ENCODE measurements around the gene WWOX.
"Not testable (repeated sequence)": the region's sequence is repeated elsewhere in the genome, so short reads cannot be mapped to it uniquely, and the experiment has no call there.

Gene WWOX

DNA sequence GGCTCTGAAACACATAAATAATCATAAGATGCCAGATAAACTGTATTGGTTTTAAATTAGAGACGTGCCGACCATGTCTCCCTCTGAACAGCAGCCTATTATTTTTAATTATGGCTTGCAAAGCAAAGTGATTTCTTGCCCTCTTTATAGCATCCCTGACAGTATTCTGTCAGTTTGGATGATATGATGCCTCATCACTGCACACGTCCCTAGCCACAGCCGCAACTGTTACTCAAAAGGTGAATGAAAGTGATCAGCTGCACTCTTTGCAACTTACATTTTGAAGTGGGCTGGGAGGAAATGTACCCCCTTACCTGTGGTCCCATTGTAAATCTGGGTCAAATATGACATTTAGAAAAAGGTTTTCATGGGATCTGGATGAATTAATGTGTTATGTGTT lies 1111.2 kb downstream of the WWOX start:
- no peak for DNase-seq

- DNase-seq, result peak; percentile 59
These were observed 1112.1 kb downstream of the WWOX start for GRCh38 chr16:79211586-79211985.

DNA sequence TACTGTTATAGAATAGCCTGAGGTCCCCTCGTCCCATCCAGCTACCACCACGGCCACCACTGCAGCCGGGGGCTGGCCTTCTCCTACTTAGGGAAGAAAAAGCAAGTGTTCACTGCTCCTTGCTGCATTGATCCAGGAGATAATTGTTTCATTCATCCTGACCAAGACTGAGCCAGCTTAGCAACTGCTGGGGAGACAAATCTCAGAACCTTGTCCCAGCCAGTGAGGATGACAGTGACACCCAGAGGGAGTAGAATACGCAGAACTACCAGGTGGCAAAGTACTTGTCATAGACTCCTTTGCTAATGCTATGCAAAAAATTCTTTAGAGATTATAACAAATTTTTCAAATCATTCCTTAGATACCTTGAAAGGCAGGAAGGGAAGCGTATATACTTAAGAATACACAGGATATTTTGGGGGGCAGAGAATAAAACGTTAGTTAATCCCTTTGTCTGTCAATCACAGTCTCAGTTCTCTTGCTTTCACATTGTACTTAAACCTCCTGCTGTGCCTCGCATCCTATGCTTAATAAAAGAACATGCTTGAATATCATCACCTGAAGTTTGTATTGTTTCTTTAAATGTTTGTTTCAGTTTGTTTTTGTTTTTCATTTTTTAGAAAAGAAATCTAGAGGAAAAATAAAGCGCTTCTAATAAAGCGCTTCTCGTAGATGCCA lies 1112.8 kb downstream of the WWOX start:
- DNase-seq, result no peak

- no peak for DNase-seq
These were observed 1113.8 kb downstream of the WWOX start for GRCh38 chr16:79213214-79213613.

- DNase-seq, result no peak
These were observed 1115.8 kb downstream of the WWOX start for GRCh38 chr16:79215289-79215688.

- DNase-seq, result no peak
These were observed 1118.0 kb downstream of the WWOX start for GRCh38 chr16:79217375-79218011.

DNA sequence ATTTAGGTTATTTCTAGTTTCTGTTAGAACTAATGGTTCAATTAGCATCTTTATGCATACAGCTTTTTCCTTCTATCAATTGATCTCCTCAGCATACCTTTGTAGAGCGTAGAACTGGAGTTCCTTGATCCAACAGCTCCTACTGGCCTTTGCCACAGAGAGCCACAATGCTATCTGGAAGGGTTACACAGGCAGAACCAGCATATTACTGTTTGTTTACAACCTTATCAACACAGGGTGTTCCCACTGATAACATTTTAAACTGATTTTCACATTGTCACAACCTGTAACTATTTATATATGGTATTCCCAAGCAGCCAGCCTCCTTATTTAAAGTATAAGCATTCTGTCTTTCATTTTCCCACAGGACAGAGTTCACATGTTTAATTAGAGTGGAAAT lies 1118.9 kb downstream of the WWOX start:
- no peak for DNase-seq

DNA sequence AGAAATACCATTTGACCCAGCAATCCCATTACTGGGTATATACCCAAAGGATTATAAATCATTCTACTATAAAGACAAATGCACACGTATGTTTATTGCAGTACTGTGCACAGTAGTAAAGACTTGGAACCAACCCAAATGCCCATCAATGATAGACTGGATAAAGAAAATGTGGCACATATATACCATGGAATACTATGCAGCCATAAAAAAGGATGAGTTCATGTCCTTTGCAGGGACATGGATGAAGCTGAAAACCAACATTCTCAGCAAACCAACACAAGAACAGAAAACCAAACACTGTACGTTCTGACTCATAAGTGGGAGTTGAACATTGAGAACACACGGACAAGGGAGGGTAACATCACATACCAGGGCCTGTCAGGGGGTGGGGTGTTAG lies 1126.5 kb downstream of the WWOX start:
- not testable (repeated sequence) for DNase-seq

DNA sequence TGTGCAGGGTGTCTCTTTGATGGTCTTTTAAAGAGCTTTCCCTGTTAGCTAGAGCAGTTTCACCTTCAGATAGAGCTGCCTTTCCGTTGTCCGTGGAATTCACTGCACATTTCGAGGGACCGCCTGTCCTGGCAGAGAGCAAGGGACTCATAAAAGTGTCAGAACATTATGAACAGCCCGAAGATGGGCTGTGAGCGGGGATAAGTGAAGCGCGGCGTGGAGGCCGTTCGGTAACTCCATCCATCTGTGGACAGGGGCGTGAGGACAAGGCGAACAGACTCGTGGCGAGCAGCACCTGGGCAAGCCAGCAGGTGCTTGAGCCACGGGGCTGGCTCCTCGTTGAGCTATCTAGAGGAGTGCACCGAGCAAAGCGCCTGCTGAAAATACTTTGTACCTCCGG lies 1129.9 kb downstream of the WWOX start:
- no peak for DNase-seq

DNA sequence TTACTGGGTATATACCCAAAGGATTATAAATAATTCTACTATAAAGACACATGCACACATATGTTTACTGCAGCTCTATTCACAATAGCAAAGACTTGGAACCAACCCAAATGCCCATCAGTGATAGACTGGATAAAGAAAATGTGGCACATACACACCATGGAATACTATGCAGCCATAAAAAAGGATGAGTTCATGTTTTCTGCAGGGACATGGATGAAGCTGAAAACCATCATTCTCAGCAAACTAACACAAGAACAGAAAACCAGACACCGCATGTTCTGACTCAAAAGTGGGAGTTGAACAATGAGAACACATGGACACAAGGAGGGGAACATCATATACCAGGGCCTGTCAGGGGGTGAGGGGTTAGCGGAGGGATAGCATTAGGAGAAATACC lies 1146.2 kb downstream of the WWOX start:
- DNase-seq, result not testable (repeated sequence)

GRCh38 chr16:79247386-79247785 lies 1147.9 kb downstream of the WWOX start:
- no peak for DNase-seq

GRCh38 chr16:79248351-79248750 lies 1148.9 kb downstream of the WWOX start:
- no peak for DNase-seq

DNA sequence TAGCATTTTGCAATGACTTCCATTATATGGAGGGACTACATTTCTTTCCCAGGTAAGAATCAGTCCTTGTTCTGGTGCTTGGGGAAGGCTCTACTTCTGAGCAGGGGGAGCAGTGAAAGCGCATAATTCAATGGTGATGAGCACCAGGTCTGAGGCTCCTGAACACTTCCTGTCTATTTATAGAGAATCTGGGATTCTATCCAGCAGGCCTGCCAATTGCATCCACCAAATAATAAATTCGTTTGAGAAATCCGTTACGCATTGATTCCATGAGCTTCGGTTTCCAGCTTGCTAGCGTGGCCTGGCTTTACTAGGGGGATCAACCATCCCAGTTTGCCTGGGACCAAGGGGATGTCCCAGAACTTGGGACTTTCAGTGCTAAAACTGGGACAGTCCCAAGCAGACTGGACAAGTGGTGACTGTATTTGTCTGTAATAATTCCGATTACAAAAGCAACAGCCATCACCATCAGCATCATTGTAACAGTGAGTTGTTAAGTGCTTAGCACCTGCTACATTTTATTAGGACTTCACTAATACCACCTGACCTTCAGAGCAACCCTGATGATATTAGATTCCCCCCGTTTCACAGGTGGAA lies 1151.1 kb downstream of the WWOX start:
- no peak for DNase-seq

DNA sequence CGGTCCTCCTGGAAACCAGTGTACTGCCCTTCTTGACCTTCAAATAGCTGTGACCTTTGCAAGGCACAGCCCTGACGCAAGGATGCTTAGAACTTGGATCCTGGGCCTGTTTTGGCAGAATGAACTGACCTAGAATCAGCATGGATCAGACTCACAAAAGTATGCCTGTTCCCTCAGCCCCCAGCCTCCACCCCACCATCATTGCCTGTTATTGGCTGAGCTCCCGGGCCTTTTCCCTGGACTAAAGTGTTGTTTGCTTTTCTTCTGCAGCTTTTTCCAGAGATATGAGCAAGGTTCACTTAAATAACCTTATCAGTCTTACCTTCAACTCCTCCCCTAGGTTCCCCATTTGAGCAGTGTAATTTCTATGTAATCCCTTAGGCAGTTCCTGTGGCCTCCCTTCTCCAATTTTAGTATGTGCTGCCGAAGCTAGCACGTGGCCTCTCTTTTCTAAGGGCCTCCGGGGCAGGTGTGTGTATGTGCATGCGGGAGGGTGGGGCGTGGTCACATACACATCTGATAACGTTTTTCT lies 1153.7 kb downstream of the WWOX start:
- no peak for DNase-seq

- DNase-seq, result no peak
These were observed 1158.6 kb downstream of the WWOX start for GRCh38 chr16:79257953-79258490.

DNA sequence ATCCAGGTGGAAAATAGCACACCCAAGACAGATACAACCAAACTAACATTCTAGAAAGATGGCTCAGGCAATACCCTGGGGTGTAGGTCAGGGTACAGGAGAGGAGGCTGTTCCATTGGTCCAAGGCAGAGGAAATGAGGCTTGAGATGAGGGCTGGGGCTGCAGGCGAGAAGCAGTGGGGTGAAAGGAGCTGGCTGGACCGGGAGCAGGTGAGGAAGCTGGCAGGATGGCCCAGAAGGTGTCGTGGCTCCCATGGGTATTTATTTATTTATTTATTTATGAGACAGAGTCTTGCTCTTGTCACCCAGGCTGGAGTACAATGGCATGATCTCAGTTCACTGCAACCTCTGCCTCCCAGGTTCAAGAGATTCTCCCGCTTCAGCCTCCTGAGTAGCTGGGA lies 1161.4 kb downstream of the WWOX start:
- DNase-seq, result not testable (repeated sequence)

GRCh38 chr16:79261481-79261940 lies 1162.1 kb downstream of the WWOX start:
- DNase-seq, result no peak

- DNase-seq, result no peak
These were observed 1162.6 kb downstream of the WWOX start for GRCh38 chr16:79261944-79262552.
